Activated naive CD4-positive, alpha-beta T cell treated with anti-CD3 and anti-CD28 coated beads, Interleukin-2, amount 10 ng/mL, durations not matched to agents 7 days and 5 days (primary cell): ENCODE data around the gene THBS2.
"Not testable (repeated sequence)": the region's sequence is repeated elsewhere in the genome, so short reads cannot be mapped to it uniquely, and the experiment has no call there.

Experiments
- CTCF ChIA-PET: fragments of 350-600 bp; sonication (Branson Sonifier 250); formaldehyde crosslinking; loops from one replicate; lab custom pipeline; 2021; ENCODE audit warnings: antibody characterized with exemption; lab: Charles Lee
- DNase-seq: peaks from one replicate; pipeline ENCODE4 v3.0.0-alpha.2; 2020
- H3K27ac Mint-ChIP-seq: one replicate; pipeline ENCODE4 v1.8.0; 2021; ENCODE audit warnings: mild to moderate bottlenecking, moderate library complexity, mixed read lengths
- H3K27me3 Mint-ChIP-seq: one replicate; pipeline ENCODE4 v1.8.0; 2021; ENCODE audit warnings: mild to moderate bottlenecking, mixed read lengths
- H3K36me3 Mint-ChIP-seq: one replicate; pipeline ENCODE4 v1.8.0; 2021; ENCODE audit warnings: mixed read lengths
- H3K4me1 Mint-ChIP-seq: one replicate; pipeline ENCODE4 v1.8.0; 2021; ENCODE audit warnings: mixed read lengths
- H3K4me3 Mint-ChIP-seq: one replicate; pipeline ENCODE4 v1.8.0; 2021; ENCODE audit warnings: mild to moderate bottlenecking, moderate library complexity, mixed read lengths
- H3K9me3 Mint-ChIP-seq: one replicate; pipeline ENCODE4 v1.8.0; 2021; ENCODE audit warnings: mixed read lengths

THBS2 gene

DNA sequence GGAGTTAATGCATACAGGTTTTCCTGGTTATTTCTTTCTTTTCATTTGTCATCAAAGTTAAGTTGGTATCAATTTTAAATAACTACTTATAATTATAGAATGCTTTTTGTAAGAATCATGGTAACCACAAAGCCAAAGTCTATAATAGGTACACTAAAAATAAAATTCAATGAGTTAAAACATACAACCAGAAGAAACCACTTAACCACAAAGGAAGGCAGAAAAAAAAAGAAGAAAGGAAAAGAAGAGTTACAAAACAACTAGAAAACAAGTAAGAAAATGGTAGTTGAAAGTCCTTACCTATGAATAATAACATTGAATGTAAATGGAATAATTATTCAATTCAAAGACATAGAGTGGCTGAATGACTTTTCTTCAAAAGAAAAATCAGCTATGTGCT, 45.6 kb downstream of the THBS2 start:
- CTCF ChIA-PET: no interaction called here
- Mint-ChIP-seq H3K4me3 (peak overlapping the region; percentile 17), H3K36me3 (peaks cover 15% of the 10 kb centered on the region), H3K4me1 (peaks cover 28% of the 10 kb centered on the region), H3K27me3 (peaks cover 16% of the 10 kb centered on the region), H3K27ac (no peak overlapping the region), H3K9me3 (peaks cover 28% of the 10 kb centered on the region)
- DNase-seq: no peak

DNA sequence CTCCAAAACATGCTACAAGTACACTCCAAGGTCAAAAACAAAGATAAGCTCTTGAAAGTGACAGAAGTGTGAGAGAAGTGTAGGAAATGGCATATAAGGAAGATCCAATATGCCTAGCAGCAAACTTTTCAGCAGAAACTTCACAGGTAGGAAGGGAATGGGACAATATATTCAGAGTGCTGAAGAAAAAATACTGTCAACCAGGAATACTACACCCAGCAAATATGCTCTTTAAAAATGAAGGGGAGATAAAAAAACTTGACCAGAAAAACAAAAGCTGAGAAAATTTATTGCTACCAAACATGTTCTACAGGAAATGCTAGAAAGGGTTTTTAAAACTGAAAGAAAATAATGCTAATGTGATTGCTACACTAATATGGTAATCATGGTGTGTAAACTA, 46.2 kb downstream of the THBS2 start:
- DNase-seq: no peak
- peaks cover 28% of the 10 kb centered on the region for H3K9me3 Mint-ChIP-seq
- peaks cover 27% of the 10 kb centered on the region for H3K4me1 Mint-ChIP-seq
- peaks cover 16% of the 10 kb centered on the region for H3K27me3 Mint-ChIP-seq
- H3K27ac Mint-ChIP-seq: no peak overlapping the region
- H3K4me3 Mint-ChIP-seq: no peak overlapping the region
- H3K36me3 Mint-ChIP-seq: peaks cover 15% of the 10 kb centered on the region
- CTCF ChIA-PET: no interaction called here

DNA sequence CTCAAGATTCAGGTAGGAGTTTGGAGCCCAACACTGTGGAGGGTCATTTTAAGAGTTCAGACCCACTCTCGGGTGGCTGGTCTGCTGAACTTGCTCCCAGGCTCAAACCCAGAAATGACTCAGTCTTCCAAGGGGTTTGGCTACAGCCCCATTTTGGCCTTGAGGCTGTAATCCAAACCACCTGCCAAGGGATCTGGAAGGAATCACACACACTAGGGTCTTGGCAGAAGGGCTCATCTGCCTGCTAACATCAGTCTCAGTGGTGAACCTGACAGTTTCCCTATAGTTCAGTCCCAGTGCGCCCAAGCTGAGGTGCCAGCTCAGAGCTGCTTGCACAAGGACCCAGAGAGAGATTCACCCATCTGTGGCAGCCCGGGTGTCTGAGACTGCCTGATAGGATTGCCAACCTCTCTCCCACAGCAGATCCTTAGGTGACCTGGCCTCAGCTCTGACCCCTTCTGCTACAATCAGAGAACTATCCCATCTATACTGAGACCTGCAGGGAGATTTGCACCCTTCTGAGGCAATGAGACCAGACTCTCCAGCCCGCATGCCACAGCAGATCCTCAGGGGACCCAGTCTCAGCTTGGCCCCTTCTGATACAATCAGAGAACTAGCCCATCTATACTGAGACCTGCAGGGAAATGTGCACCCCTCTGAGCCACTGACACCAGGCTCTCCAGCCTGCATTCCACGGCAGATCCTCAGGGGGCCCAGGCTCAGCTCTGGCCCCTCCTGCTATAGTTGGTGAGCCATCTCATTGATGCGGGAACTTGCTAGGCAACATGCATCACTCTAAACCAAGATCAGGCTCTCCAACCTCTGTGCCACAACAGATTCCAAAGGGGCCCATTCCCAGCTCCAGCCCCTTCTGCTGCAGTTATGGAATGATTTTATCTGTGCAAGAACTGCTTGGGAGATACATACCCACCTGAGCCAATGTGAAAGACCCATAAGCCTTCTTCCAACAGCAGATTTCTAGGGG, 48.2 kb downstream of the THBS2 start:
- peaks cover 22% of the 10 kb centered on the region for H3K9me3 Mint-ChIP-seq
- no peak overlapping the region for H3K27ac Mint-ChIP-seq
- no peak overlapping the region for H3K4me3 Mint-ChIP-seq
- no peak for DNase-seq
- H3K36me3 Mint-ChIP-seq: peaks cover 11% of the 10 kb centered on the region
- CTCF ChIA-PET: no interaction called here
- H3K27me3 Mint-ChIP-seq: peaks cover 16% of the 10 kb centered on the region
- peaks cover 20% of the 10 kb centered on the region for H3K4me1 Mint-ChIP-seq

DNA sequence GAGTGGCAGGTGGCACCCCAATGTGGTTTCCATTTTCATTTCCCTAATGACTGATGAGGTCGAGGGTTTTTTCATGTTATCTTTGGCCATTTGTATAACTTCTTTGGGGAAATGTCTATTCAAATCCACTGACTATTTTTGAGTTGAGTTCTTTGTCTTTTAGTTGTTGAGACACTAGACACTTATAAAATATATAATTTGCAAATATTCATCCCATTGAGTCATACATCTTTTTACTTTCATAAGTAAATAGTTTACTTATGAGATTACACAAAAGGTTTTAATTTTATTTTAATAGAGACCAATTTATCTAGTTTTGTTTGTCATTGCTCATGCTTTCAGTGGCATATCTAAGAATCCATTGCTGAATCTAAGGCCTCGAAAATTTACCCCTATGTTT, 49.5 kb downstream of the THBS2 start:
- H3K36me3 Mint-ChIP-seq: peaks cover 10% of the 10 kb centered on the region
- H3K4me1 Mint-ChIP-seq: peaks cover 13% of the 10 kb centered on the region
- H3K27ac Mint-ChIP-seq: no peak overlapping the region
- H3K27me3 Mint-ChIP-seq: peaks cover 11% of the 10 kb centered on the region
- peaks cover 18% of the 10 kb centered on the region for H3K9me3 Mint-ChIP-seq
- CTCF ChIA-PET: no interaction called here
- H3K4me3 Mint-ChIP-seq: no peak overlapping the region
- no peak for DNase-seq

DNA sequence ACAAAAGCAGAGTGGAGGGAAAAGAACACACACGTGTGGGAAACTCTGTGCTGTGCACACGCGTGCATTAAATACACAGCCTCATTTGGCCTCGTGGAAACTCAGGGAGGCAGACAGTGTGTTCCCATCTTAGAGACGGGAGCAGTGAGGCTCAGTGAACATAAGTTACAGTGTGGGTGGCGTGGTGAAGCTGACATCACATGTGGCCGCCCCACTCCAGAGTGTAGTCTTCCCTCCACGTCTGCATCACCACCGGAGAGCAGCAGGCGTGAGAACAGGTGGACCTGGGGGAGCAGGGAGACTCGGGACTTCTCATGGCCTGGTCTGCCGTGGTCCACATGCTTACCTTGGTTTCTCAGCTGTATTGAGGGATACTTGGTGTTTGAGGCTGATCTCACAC, 51.7 kb downstream of the THBS2 start:
- CTCF ChIA-PET: no interaction called here
- Mint-ChIP-seq H3K4me1 (no peaks in the 10 kb centered on the region), H3K9me3 (peaks cover 7% of the 10 kb centered on the region), H3K4me3 (no peak overlapping the region), H3K36me3 (peaks cover 4% of the 10 kb centered on the region), H3K27me3 (peaks cover 11% of the 10 kb centered on the region), H3K27ac (no peak overlapping the region)
- DNase-seq: no peak

DNA sequence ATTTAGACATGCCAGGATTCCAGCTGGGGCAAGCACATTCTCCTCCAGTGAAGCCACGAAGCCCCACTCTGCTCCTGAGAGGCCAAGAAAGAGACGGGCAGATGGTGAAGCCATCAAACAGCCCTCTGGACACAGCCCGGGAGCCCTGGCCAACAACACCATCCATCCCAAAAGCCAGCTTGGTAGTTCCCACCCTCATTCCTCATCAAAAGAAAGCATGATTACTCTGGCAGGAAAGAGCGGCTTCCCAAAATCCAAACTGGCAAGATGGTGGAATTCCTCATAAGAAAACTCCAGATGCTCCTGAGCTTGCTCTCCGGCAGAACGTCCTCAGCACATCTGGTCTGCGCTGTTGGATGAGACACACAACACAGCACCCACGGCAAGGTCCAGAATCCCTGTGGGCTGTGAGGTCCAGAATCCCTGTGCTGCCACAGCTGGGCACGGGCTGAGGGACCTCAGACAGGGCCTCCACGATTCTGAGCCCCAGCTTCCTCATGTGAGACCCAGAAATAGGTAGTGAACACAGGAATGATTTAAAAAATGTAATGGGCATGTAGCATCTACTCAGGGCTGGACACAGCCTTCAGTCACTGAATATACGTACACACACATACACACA, 52.6 kb downstream of the THBS2 start:
- peaks cover 9% of the 10 kb centered on the region for H3K27me3 Mint-ChIP-seq
- no peak overlapping the region for H3K4me3 Mint-ChIP-seq

DNA sequence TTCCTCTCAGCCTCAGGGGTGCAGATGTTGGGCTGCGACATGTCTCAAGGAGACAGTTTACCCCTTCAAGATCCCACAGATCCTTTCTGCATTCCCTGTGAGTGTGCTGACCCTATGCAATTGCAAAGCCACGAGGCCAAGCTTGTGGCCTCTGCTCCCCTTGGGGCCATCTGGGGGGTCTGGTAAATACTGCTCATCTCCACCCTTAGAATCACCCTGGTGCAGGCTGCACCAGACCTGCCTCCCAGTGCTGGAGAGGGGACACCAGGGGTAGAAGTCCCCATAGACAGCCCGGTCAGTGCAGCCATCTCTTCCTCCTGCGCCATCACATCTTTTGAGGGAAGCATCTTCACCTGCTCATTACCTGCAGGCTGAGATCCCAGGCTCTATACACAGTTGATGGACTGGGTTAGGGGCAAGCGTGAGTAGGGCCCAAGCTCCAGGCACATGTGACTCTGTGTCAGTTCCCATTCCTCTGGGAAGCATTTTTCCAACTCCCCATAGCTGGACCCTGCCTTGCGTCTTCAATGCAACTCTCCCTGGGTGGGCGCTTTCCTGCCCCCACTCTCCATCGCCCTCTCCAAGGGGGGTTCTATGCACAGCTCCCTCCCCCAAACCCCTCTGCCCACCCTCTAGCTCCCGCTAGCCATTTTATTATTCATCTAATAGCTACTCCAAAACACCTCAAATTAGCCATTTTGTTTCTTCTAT, 53.9 kb downstream of the THBS2 start:
- CTCF ChIA-PET: no interaction called here
- no peak overlapping the region for H3K27ac Mint-ChIP-seq
- no peak for DNase-seq
- H3K9me3 Mint-ChIP-seq: no peaks in the 10 kb centered on the region
- no peak overlapping the region for H3K4me3 Mint-ChIP-seq
- H3K36me3 Mint-ChIP-seq: no peaks in the 10 kb centered on the region
- no peaks in the 10 kb centered on the region for H3K4me1 Mint-ChIP-seq
- H3K27me3 Mint-ChIP-seq: no peaks in the 10 kb centered on the region

More for the DNA sequence above, 52.6 kb downstream of the THBS2 start:
- Mint-ChIP-seq H3K36me3 (no peaks in the 10 kb centered on the region), H3K4me1 (no peaks in the 10 kb centered on the region), H3K27ac (no peak overlapping the region), H3K9me3 (no peaks in the 10 kb centered on the region)
- CTCF ChIA-PET: no interaction called here
- DNase-seq: no peak

DNA sequence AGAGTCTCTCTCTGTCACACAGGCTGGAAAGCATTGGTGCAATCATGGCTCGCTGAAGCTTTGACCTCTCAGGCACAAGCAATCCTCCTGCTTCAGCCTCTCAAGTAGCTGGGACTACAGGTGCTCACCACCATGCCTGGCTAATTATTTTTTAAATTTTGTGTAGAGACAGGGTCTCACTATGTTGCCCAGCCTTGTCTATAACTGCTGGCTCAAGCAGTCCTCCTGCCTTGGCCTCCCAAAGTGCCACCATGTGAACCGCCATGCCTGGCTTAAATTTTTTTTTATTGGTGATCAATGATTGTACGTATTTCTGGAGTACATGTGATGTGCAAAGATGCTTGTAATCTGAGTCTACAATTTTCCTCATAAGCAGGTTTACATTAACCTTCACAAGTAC, 54.8 kb downstream of the THBS2 start:
- H3K36me3 Mint-ChIP-seq: no peaks in the 10 kb centered on the region
- H3K4me1 Mint-ChIP-seq: no peaks in the 10 kb centered on the region
- H3K27ac Mint-ChIP-seq: no peak overlapping the region

DNA sequence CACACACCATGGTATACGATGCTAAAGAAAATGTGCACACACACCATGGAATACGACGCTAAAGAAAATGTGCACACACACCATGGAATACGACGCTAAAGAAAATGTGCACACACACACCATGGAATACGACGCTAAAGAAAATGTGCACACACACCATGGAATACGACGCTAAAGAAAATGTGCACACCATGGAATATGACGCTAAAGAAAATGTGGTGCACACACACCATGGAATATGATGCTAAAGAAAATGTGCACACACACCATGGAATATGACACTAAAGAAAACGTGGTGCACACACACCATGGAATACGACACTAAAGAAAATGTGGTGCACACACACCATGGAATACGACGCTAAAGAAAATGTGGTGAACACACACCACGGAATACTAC, 55.7 kb downstream of the THBS2 start:
- H3K27me3 Mint-ChIP-seq, CTCF ChIA-PET, DNase-seq, H3K36me3 Mint-ChIP-seq, H3K27ac Mint-ChIP-seq, H3K4me1 Mint-ChIP-seq, H3K9me3 Mint-ChIP-seq, H3K4me3 Mint-ChIP-seq: not testable (repeated sequence)

More for the DNA sequence above, 54.8 kb downstream of the THBS2 start:
- CTCF ChIA-PET: no interaction called here
- Mint-ChIP-seq H3K27me3 (peaks cover under 1% of the 10 kb centered on the region), H3K9me3 (no peaks in the 10 kb centered on the region), H3K4me3 (no peak overlapping the region)
- no peak for DNase-seq

DNA sequence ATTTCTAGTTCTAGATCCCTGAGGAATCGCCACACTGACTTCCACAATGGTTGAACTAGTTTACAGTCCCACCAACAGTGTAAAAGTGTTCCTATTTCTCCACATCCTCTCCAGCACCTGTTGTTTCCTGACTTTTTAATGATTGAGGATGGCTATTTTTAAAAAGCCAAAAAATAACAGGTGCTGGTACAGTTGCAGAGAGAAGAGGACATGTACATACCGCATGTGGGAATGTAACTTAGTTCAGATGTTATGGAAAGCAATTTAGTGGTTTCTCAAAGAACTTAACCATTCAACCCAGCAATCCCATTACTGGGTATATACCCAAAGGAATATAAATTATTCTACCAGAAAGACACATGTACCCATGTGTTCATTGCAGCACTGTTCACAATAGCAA, 57.4 kb downstream of the THBS2 start:
- H3K9me3 Mint-ChIP-seq, H3K4me3 Mint-ChIP-seq, H3K36me3 Mint-ChIP-seq, H3K4me1 Mint-ChIP-seq, H3K27ac Mint-ChIP-seq, H3K27me3 Mint-ChIP-seq, DNase-seq, CTCF ChIA-PET: not testable (repeated sequence)

DNA sequence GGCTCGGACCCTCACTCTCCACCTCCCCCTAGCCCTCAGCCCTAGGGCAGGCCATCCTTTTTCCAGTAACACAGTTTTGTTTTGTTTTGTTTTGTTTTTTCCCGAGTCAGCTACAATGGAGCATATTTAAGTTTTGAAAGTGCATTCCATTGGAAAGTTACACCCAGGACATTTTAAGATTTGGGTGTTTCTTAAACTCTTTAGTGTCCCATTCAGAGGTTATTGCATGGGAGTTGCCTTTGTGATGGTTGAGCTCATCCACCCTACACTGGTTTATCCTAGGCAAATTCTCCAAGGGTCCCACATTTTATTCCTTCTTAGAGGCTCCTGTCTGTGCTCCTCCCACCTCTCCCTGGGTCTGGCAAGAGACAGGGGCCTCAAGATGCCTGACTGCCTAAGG, 58.9 kb downstream of the THBS2 start:
- Mint-ChIP-seq H3K9me3 (no peaks in the 10 kb centered on the region), H3K36me3 (no peaks in the 10 kb centered on the region), H3K27me3 (peaks cover 6% of the 10 kb centered on the region), H3K4me1 (no peaks in the 10 kb centered on the region), H3K27ac (no peak overlapping the region), H3K4me3 (no peak overlapping the region)
- CTCF ChIA-PET: no interaction called here
- DNase-seq: no peak

DNA sequence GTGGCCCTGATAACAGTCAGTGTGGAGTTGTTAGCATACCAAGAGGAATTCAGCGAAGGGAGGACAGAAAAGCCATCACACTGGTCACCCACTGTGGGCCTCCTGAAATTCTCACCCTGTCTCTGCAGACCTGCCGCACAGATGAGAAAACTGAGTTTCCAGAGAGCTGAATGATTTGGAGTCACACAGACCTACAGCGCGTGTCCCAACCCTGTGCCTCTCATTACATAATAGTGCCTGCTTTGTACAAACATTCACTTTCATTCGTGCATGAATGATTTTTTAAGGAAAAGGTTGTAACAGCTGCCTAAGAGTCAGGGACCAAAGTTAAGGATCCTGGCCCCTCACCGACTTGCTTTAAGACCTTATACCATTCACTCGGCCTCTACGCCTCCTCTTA, 62.7 kb downstream of the THBS2 start:
- Mint-ChIP-seq H3K9me3 (no peaks in the 10 kb centered on the region), H3K27me3 (peaks cover 6% of the 10 kb centered on the region), H3K27ac (no peak overlapping the region), H3K4me3 (no peak overlapping the region), H3K4me1 (peaks cover 3% of the 10 kb centered on the region), H3K36me3 (no peaks in the 10 kb centered on the region)
- CTCF ChIA-PET: no interaction called here
- no peak for DNase-seq

DNA sequence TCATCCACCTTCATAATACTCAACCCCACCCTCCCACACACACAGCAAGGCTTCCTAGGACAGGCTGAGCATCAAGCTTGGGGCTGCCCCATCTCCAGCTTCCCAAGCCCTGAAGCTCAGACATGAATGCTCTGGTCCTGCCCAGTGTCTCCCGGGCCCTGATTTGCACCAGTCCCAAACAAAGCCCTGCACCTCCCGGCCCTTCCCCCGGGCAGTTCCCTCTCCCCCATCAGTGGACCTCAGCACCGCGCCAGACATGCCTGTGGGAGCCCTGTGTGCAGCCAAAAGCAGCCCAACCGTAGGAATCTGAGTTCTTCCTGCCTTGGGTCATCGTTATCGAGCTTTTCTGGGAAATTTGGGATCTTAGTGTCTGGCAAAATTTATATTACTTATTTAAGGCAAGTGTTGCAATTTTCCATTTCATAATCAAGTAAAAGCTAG, 63.5 kb downstream of the THBS2 start:
- no peaks in the 10 kb centered on the region for H3K9me3 Mint-ChIP-seq
- H3K4me1 Mint-ChIP-seq: peaks cover 3% of the 10 kb centered on the region
- no peaks in the 10 kb centered on the region for H3K36me3 Mint-ChIP-seq
- no peak for DNase-seq
- no peak overlapping the region for H3K4me3 Mint-ChIP-seq
- H3K27me3 Mint-ChIP-seq: peaks cover 6% of the 10 kb centered on the region
- CTCF ChIA-PET: no interaction called here
- H3K27ac Mint-ChIP-seq: no peak overlapping the region

DNA sequence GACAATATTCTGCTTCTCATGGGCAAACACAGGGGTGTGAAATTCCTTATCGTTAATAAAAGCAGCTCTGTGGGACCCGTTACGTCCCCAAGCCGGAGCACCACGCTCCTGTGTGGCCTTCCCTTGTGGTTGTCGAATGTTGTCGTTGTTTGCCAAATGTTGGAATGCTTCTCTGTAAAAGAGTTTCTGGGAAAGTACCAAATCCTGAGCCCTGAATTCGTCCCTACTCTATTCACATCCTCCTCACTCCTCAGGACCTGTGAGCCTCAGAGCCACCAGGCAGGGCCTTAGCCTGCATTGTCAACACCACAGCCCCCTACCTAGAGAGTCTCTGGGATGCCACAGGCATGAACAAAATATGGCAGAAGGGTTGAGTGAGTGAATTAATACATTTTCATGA, 64.0 kb downstream of the THBS2 start:
- CTCF ChIA-PET: no interaction called here
- peaks cover 3% of the 10 kb centered on the region for H3K4me1 Mint-ChIP-seq
- no peak overlapping the region for H3K27ac Mint-ChIP-seq
- no peak for DNase-seq
- H3K27me3 Mint-ChIP-seq: peaks cover 6% of the 10 kb centered on the region
- H3K4me3 Mint-ChIP-seq: no peak overlapping the region
- no peaks in the 10 kb centered on the region for H3K9me3 Mint-ChIP-seq
- no peaks in the 10 kb centered on the region for H3K36me3 Mint-ChIP-seq
